ENCODE results near the gene PSMB3.

PSMB3 gene

DNA sequence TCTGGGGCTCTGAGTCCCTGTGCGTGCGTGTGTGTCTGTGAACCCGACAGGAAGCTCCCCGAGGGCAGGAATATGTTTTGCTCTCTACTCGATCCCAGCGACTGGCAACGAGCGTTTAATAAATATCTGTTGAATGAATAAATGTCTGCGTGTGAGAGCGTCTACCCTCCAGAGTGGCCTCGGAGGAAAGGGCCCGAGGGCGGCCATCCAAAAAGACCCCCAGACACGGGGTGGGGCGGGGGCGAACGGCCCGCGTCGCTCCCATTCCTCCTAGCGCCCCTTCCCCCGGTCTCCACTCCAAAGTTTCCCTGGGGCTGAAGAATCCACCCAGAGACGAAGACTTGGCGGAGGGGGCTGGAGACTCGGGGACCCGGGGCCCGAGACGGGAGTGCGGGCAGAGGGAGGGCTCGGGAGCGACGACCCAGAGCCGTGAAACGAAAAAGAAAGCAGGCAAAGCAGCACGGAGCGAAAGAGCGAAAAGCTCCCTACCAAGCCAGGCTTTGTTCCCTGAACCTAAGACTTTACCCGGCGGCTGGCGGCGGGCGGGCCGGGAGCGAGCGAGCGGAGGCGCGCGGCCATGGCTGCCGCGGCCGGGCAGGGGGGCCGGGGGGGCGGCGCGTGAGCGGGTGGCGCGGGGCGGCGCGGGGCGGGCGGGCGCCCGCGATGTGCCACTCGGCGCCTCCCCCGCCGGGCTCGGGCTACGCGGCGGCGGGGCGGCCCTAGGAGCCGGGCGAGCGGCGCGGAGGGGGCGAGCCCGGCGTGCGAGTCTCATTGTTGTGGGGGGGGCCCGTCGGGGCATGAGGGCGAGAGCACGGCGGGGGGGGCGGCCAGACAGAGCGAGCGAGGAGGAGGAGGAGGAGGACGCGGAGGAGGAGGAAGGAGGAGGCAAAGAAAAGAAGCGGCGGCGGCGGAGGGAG lies 47.7 kb upstream of the PSMB3 start, which contains the start of gene MLLT6:
Gene MLLT6, plus strand, starts transcription at position 668 of the 917 bp plus-strand sequence. CDS start 360 bp downstream, outside the sequence.
- TF ChIP-seq TEAD4 (IDR thresholded peaks at IDR 0.05) = no peak
- TF ChIP-seq, protein P1, sequence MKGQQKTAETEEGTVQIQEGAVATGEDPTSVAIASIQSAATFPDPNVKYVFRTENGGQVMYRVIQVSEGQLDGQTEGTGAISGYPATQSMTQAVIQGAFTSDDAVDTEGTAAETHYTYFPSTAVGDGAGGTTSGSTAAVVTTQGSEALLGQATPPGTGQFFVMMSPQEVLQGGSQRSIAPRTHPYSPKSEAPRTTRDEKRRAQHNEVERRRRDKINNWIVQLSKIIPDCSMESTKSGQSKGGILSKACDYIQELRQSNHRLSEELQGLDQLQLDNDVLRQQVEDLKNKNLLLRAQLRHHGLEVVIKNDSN (IDR thresholded peaks at IDR 0.05) = no peak
- no peak for TF ChIP-seq CREB1 (IDR thresholded peaks at IDR 0.05; ENCODE audit: low read depth)
- TF ChIP-seq RAD21 (IDR thresholded peaks at IDR 0.05; ENCODE audit: low read depth) = no peak
- peak; percentile 68; the same call in 1 of the 2 replicates for TF ChIP-seq ZBTB7A (IDR thresholded peaks at IDR 0.05; ENCODE audit: low read depth)
- TF ChIP-seq YY1 (IDR thresholded peaks at IDR 0.05; ENCODE audit: low read depth) = peak; percentile 79
- 0 out of 2 replicates have a peak, but pooled peaks have one; percentile 37 for TF ChIP-seq NFIC (IDR thresholded peaks at IDR 0.05)

DNA sequence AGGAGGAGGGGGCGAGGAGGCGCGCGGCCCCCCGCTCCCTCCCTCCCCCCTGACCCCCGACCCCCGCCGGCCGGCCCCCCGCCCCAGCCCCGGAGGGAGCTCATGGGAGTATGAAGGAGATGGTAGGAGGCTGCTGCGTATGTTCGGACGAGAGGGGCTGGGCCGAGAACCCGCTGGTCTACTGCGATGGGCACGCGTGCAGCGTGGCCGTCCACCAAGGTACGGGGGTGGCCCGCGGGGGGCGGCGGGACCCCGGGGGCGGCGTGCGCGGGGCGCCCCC lies 47.1 kb upstream of the PSMB3 start:
- TF ChIP-seq, protein P2, sequence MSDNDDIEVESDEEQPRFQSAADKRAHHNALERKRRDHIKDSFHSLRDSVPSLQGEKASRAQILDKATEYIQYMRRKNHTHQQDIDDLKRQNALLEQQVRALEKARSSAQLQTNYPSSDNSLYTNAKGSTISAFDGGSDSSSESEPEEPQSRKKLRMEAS (IDR thresholded peaks at IDR 0.05) = no peak
- no peak for TF ChIP-seq YY1 (IDR thresholded peaks at IDR 0.05; ENCODE audit: low read depth)
- no peak for TF ChIP-seq ZBTB7A (IDR thresholded peaks at IDR 0.05; ENCODE audit: low read depth)
- TF ChIP-seq CREB1 (IDR thresholded peaks at IDR 0.05; ENCODE audit: low read depth) = no peak
- TF ChIP-seq RAD21 (IDR thresholded peaks at IDR 0.05; ENCODE audit: low read depth) = no peak
- TF ChIP-seq FOXM1 (IDR thresholded peaks at IDR 0.05; ENCODE audit: borderline replicate concordance, low read depth) = no peak
- no peak for TF ChIP-seq EGR1 (IDR thresholded peaks at IDR 0.05)
- no peak for TF ChIP-seq CEBPB (IDR thresholded peaks at IDR 0.05)
- no peak for TF ChIP-seq EP300 (IDR thresholded peaks at IDR 0.05; ENCODE audit: borderline replicate concordance)
- TF ChIP-seq, protein P1 (IDR thresholded peaks at IDR 0.05) = no peak

DNA sequence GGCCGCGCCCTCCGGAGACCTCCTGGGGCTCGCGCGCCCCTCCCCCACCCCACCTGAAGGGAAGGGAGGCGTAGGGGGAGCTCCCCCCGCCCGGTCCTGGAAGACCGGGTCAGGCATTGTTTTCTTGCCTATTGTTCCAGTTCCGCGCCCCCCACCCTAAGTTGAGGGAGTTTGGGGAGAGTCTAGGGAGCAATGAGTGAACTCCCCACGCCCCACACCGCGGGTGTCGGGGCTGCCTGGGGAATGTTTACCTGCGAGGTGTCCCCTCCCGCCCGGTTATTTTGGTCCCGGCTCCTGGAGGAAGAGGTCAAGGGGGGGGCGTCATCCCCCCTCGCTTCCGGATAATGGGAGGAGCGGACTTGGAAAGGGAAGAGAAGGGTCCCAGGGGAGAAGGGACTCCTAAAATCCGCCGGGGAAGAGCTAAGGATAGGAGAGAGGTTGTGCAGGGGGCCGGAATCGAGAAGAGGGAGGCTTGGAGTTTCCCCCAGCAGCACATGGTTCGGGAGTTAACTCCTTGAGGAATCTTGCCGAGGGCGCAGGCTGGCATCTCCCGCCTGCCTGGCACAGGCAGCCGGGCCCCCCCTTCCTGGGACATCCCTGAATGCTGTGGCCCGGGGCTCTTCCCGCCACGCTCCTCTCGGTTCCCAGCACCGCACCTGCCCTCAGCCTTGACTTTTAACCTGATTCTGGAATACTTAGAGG lies 46.6 kb upstream of the PSMB3 start:
- TF ChIP-seq, protein P2 (IDR thresholded peaks at IDR 0.05) = peak; percentile 74
- TF ChIP-seq ZBTB7A (IDR thresholded peaks at IDR 0.05; ENCODE audit: low read depth) = peak; percentile 63; the same call in 1 of the 2 replicates
- TF ChIP-seq RAD21 (IDR thresholded peaks at IDR 0.05; ENCODE audit: low read depth) = no peak
- 0 out of 2 replicates have a peak, but pooled peaks have one; percentile 44 for TF ChIP-seq TAF1 (IDR thresholded peaks at IDR 0.05; ENCODE audit: low read depth)
- TF ChIP-seq, protein P1 (IDR thresholded peaks at IDR 0.05) = no peak

DNA sequence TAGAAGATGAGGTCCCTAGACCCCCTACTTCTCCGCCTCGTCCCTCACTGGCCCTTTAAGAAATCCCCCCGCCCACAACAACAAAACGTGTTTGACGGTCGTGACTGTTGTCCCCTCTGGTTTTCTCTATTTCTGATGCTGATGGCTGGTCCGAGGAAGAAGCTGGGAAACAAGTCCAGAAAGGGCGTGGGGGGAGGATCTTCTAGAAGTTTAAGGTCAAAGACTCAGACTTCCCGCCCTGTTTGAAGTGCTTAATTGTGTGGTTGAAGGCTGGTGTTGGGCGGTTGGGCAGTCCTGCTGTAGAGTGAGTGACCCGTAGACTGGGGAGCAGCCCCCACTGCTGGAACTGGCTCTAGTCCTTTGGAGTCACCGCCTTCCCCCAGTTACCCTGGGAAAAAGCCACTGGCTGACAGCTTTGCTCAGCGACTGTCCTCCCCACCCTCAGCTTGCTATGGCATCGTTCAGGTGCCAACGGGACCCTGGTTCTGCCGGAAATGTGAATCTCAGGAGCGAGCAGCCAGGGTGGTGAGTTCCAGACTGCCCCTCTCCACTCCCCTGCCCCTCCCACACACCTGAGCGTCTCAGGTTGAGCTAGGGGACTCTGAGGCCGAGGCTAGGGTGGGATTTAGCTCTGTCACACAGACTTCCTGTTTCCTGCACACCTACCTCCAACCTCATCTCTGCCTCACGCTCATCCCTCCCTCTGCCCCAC lies 45.9 kb upstream of the PSMB3 start:
- TF ChIP-seq TEAD4 (IDR thresholded peaks at IDR 0.05) = no peak
- TF ChIP-seq TCF12 (IDR thresholded peaks at IDR 0.05; ENCODE audit: low read depth) = no peak
- TF ChIP-seq FOXM1 (IDR thresholded peaks at IDR 0.05; ENCODE audit: borderline replicate concordance, low read depth) = no peak
- TF ChIP-seq CREB1 (IDR thresholded peaks at IDR 0.05; ENCODE audit: low read depth) = no peak
- no peak for TF ChIP-seq RAD21 (IDR thresholded peaks at IDR 0.05; ENCODE audit: low read depth)
- TF ChIP-seq EP300 (IDR thresholded peaks at IDR 0.05; ENCODE audit: borderline replicate concordance) = no peak

DNA sequence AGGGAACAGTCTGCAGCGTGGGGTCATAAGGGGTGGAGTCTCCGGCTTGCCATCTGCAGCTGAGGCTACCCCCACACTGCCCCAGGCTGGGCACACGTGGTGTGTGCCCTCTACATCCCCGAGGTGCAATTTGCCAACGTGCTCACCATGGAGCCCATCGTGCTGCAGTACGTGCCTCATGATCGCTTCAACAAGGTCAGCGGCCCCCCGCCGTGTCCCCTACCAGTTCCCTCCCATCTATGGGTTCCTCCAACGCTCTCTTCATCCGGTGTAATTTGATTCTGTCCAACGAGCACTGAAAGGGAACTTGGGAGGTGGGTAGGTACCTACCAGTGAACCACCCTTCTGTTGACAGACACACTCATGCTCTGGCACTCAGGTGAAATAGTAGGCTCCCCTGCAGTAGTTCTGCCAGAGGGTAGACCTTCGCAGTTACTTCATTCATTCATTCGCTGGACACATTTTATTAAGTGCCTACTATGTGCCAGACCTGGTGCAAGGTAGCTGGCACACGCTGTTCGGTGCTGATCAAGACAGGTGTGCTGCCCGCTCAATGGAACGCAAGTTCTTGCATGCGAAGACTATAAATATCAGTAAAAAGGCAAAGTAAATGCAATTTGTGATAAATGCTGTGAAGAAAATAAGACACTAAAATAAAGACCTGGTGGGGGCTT lies 44.7 kb upstream of the PSMB3 start:
- TF ChIP-seq EP300 (IDR thresholded peaks at IDR 0.05; ENCODE audit: borderline replicate concordance) = peak; percentile 62; the same call in 1 of the 2 replicates
- peak; percentile 73; the same call in 1 of the 2 replicates for TF ChIP-seq TCF12 (IDR thresholded peaks at IDR 0.05; ENCODE audit: low read depth)
- TF ChIP-seq, protein P1 (IDR thresholded peaks at IDR 0.05) = peak; percentile 52; the same call in 1 of the 2 replicates
- no peak for TF ChIP-seq RAD21 (IDR thresholded peaks at IDR 0.05; ENCODE audit: low read depth)
- TF ChIP-seq FOXM1 (IDR thresholded peaks at IDR 0.05; ENCODE audit: borderline replicate concordance, low read depth) = peak; percentile 47; the same call in 1 of the 2 replicates
- TF ChIP-seq, protein P2 (IDR thresholded peaks at IDR 0.05) = peak; percentile 82

DNA sequence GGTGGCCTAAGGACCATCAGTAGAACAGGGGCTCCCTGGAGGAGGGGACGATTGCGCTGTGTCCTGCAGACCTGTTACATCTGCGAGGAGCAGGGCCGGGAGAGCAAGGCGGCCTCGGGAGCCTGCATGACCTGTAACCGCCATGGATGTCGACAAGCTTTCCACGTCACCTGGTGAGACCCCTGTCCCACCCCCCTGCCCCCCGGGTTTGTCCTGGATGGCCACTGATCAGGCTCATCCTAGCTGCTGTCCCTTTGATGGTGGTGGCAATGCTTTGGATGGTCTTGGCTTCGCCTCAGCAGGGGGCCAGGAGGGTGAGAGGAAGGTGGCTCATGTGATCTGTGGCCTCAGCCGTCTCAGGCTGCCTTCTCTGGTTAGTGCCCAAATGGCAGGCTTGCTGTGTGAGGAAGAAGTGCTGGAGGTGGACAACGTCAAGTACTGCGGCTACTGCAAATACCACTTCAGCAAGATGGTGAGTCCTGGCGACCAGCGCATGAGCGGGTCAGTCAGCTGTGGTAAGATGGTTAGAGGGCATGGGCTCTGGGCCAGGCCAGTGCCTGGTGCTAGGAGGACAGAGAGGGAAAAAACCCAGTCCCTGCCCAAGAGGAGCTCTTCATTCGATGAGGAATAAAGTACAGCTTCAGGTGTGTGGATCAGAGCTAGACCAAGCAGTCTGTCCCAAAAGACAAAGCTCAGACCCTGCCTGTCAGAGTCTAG lies 43.3 kb upstream of the PSMB3 start:
- TF ChIP-seq TAF1 (IDR thresholded peaks at IDR 0.05; ENCODE audit: low read depth) (no peak), TCF12 (IDR thresholded peaks at IDR 0.05; ENCODE audit: low read depth) (no peak), YY1 (IDR thresholded peaks at IDR 0.05; ENCODE audit: low read depth) (no peak), TEAD4 (IDR thresholded peaks at IDR 0.05) (no peak), RAD21 (IDR thresholded peaks at IDR 0.05; ENCODE audit: low read depth) (no peak), NFIC (IDR thresholded peaks at IDR 0.05) (no peak)
- TF ChIP-seq, protein P3, sequence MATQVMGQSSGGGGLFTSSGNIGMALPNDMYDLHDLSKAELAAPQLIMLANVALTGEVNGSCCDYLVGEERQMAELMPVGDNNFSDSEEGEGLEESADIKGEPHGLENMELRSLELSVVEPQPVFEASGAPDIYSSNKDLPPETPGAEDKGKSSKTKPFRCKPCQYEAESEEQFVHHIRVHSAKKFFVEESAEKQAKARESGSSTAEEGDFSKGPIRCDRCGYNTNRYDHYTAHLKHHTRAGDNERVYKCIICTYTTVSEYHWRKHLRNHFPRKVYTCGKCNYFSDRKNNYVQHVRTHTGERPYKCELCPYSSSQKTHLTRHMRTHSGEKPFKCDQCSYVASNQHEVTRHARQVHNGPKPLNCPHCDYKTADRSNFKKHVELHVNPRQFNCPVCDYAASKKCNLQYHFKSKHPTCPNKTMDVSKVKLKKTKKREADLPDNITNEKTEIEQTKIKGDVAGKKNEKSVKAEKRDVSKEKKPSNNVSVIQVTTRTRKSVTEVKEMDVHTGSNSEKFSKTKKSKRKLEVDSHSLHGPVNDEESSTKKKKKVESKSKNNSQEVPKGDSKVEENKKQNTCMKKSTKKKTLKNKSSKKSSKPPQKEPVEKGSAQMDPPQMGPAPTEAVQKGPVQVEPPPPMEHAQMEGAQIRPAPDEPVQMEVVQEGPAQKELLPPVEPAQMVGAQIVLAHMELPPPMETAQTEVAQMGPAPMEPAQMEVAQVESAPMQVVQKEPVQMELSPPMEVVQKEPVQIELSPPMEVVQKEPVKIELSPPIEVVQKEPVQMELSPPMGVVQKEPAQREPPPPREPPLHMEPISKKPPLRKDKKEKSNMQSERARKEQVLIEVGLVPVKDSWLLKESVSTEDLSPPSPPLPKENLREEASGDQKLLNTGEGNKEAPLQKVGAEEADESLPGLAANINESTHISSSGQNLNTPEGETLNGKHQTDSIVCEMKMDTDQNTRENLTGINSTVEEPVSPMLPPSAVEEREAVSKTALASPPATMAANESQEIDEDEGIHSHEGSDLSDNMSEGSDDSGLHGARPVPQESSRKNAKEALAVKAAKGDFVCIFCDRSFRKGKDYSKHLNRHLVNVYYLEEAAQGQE (IDR thresholded peaks at IDR 0.05; ENCODE audit: low read depth) = no peak
- TF ChIP-seq, protein P2 (IDR thresholded peaks at IDR 0.05) = no peak
